K562 (cell line): ENCODE data around the gene SHF. TPM values are rescaled to one million over a fixed set of nuclear protein-coding genes. Genes with fewer than 3 reads are reported as not detected.

ENCODE experiments used
- CEBPZ ChIP-seq: fragments of 150-350 bp; IDR thresholded peaks from 2 replicates; pipeline ENCODE4 v1.6.1; 2014; ENCODE audit warnings: low read depth, mild to moderate bottlenecking, low read length, borderline replicate concordance
- DPF2 ChIP-seq: fragments of 450-650 bp; IDR thresholded peaks from 2 replicates; pipeline ENCODE4 v1.6.1; 2016
- E2F5 ChIP-seq: sonication (generic); formaldehyde crosslinking; IDR thresholded peaks from 2 replicates; pipeline ENCODE4 v1.8.0; 2022; ENCODE audit warnings: mild to moderate bottlenecking, missing genetic modification reagents
- ETS1 ChIP-seq: conservative IDR thresholded peaks from 2 replicates; pipeline ENCODE4 v1.6.1; 2011; ENCODE audit warnings: low read depth, mild to moderate bottlenecking, low read length; ENCODE audit not compliant: control insufficient read depth
- HDAC1 ChIP-seq, 2 experiments: fragments of 450-650 bp; IDR thresholded peaks; 2 replicates each; pipeline ENCODE4 v1.6.1; 2016 to 2017; ENCODE audit warnings: inconsistent platforms in 1 of 2, mild to moderate bottlenecking in 1 of 2, moderate library complexity in 1 of 2
- HES1 ChIP-seq: fragments of 450-650 bp; IDR thresholded peaks from 2 replicates; pipeline ENCODE4 v1.6.1; 2016; ENCODE audit warnings: low read depth, mild to moderate bottlenecking, moderate library complexity
- JUND ChIP-seq, 2 experiments: IDR thresholded peaks; 2 replicates in 1 of 2; 3 replicates in 1 of 2; pipeline ENCODE4 v1.6.1; 2011; ENCODE audit warnings: borderline replicate concordance in 2 of 2, low read depth in 2 of 2, low read length in 2 of 2, improper control_type of control experiment in 1 of 2, missing biosample characterization in 1 of 2, missing genetic modification characterization in 1 of 2, missing genetic modification reagents in 1 of 2
- NR4A1 ChIP-seq, 2 experiments: fragments of 250-450 bp in 1 of 2; fragments of 450-650 bp in 1 of 2; sonication (Bioruptor Pico) in 1 of 2; IDR thresholded peaks; 2 replicates each; pipeline versions ENCODE4 v1.4.0 to v1.6.1; 2016 to 2020; ENCODE audit warnings: mild to moderate bottlenecking in 2 of 2, missing compliant biosample characterization in 1 of 2, missing genetic modification characterization in 1 of 2, moderate library complexity in 1 of 2
- THRB ChIP-seq: fragments of 450-650 bp; formaldehyde crosslinking; conservative IDR thresholded peaks from 2 replicates; pipeline ENCODE4 v1.4.0; 2022; ENCODE audit warnings: mild to moderate bottlenecking, missing genetic modification characterization
- XRCC3 ChIP-seq: fragments of 450-650 bp; IDR thresholded peaks from 2 replicates; pipeline ENCODE4 v1.6.1; 2017; ENCODE audit warnings: mild to moderate bottlenecking, moderate library complexity
- ZBED1 ChIP-seq: IDR thresholded peaks from 2 replicates; pipeline ENCODE4 v1.6.1; 2014
- ZNF280A ChIP-seq: fragments of 450-650 bp; IDR thresholded peaks from 2 replicates; pipeline ENCODE4 v1.6.1; 2018; ENCODE audit warnings: mild to moderate bottlenecking, low read depth; ENCODE audit not compliant: partially characterized antibody
- ZNF408 ChIP-seq: fragments of 250-450 bp; sonication (Bioruptor Pico); IDR thresholded peaks from 2 replicates; pipeline ENCODE4 v1.4.0; 2020; ENCODE audit warnings: low read depth, mild to moderate bottlenecking, moderate library complexity
- ZNF589 ChIP-seq: fragments of 200-800 bp; sonication (Bioruptor generic); IDR thresholded peaks from 2 replicates; pipeline ENCODE4 v1.6.1; 2016; ENCODE audit warnings: low read depth, missing genetic modification characterization, missing compliant biosample characterization
- ZNF75A ChIP-seq: fragments of 450-650 bp; formaldehyde crosslinking; IDR thresholded peaks from 2 replicates; pipeline ENCODE4 v1.4.0; 2020; ENCODE audit warnings: mild to moderate bottlenecking
- ZNF76 ChIP-seq: fragments of 250-450 bp; sonication (Bioruptor Pico); IDR thresholded peaks from 2 replicates; pipeline ENCODE4 v1.4.0; 2020; ENCODE audit warnings: mild to moderate bottlenecking, moderate library complexity, borderline replicate concordance
- ZNF830 ChIP-seq: fragments of 250-450 bp; sonication (Bioruptor Pico); IDR thresholded peaks from 2 replicates; pipeline ENCODE4 v1.5.0; 2021; ENCODE audit warnings: mild to moderate bottlenecking
- polyA plus RNA-seq, 8 experiments: library from polyadenylated mRNA; depleted of rRNA in 4 of 8; stranded (reverse) in 5 of 8; unstranded in 3 of 8; fragments of >200 nt; fragmentation: Nextera tagmentation in 2 of 8; fragmentation: Illumina TruSeq in 1 of 8; extraction: Ambion mirVana in 2 of 8; extraction: Trizol in 1 of 8; gene quantifications; 2 replicates each; pipeline versions ENCODE4 v1.2.1 to v1.2.3, GENCODE V29; 2011 to 2014; ENCODE audit warnings: inconsistent platforms in 1 of 8, missing spikeins in 1 of 8
- total RNA-seq, 7 experiments: library from RNA; depleted of rRNA in 6 of 7; stranded (reverse); fragments of >200 nt in 6 of 7; fragmentation: Illumina TruSeq in 2 of 7; extraction: Trizol in 2 of 7; gene quantifications; 2 replicates each; pipeline versions ENCODE4 v1.2.1 to v1.2.3, GENCODE V29; 2011 to 2021; ENCODE audit warnings: low replicate concordance in 1 of 7

SHF gene
- total and polyA plus RNA-seq, 9 of the 15 experiments (the other 6 are each of a cell fraction or from before 2014, with no cell fraction given) = 0.51 to 2.2 (median 0.85) TPM; not detected in 2

- TF ChIP-seq ZNF280A (no peak), HDAC1 (IDR thresholded peaks at IDR 0.05) (no peak), ZNF75A (no peak), ETS1 (no peak), ZNF408 (CRISPR knock-in tag) (no peak), HES1 (no peak), ZBED1 (no peak), ZNF830 (no peak), NR4A1 (CRISPR knock-in tag; IDR thresholded peaks at IDR 0.05) (no peak), NR4A1 (tag; IDR thresholded peaks at IDR 0.05) (no peak), E2F5 (CRISPR knock-in tag) (no peak), ZNF589 (no peak), THRB (CRISPR knock-in tag) (no peak), ZNF76 (no peak), JUND (IDR thresholded peaks at IDR 0.05; ENCODE audit: borderline replicate concordance, low read depth, low read length) (peak; percentile 9; the same call in 1 of the 2 replicates), JUND (tag; IDR thresholded peaks at IDR 0.05; ENCODE audit: borderline replicate concordance, low read depth, low read length) (peak; percentile 34; the same call in 2 of the 3 replicates), XRCC3 (no peak), DPF2 (peak; percentile 67), CEBPZ (no peak)
Observed at GRCh38 chr15:45225506-45226273, 37.9 kb upstream of the SHF start (continued).
